SU-DHL-6 (cell line): Measurements from ENCODE around the gene SERINC2.
"Not testable (repeated sequence)": the region's sequence is repeated elsewhere in the genome, so short reads cannot be mapped to it uniquely, and the experiment has no call there.

Source experiments
- H2AFZ ChIP-seq: fragments of 200-600 bp; sonication (generic); 2 replicates; pipeline ENCODE4 v1.6.1; 2014; ENCODE audit warnings: low read depth, mild to moderate bottlenecking, moderate library complexity, mixed read lengths, antibody characterized with exemption, low read length; ENCODE audit not compliant: severe bottlenecking
- H3F3A ChIP-seq: fragments of 200-600 bp; shearing (Covaris generic); 2 replicates; pipeline ENCODE4 v1.6.0; 2016; ENCODE audit warnings: antibody characterized with exemption, mild to moderate bottlenecking; ENCODE audit not compliant: insufficient read depth
- H3K27ac ChIP-seq: fragments of 200-600 bp; sonication (generic); 2 replicates; pipeline ENCODE4 v1.5.1; 2016; ENCODE audit warnings: low read depth, mild to moderate bottlenecking, low read length, moderate library complexity, mixed read lengths
- H3K27me3 ChIP-seq: fragments of 200-600 bp; sonication (generic), shearing (Covaris generic); 2 replicates; pipeline ENCODE4 v1.6.0; 2014; ENCODE audit warnings: mild to moderate bottlenecking, low read length
- H3K36me3 ChIP-seq: fragments of 200-600 bp; sonication (generic); 2 replicates; pipeline ENCODE4 v1.6.1; 2014; ENCODE audit warnings: mild to moderate bottlenecking, low read length, mixed read lengths
- H3K4me2 ChIP-seq: fragments of 300-600, 200-600 bp; shearing (Covaris generic), sonication (generic); 2 replicates; pipeline ENCODE4 v1.6.0; 2014; ENCODE audit warnings: low read length, low read depth, mild to moderate bottlenecking; ENCODE audit not compliant: poor library complexity, severe bottlenecking
- H3K4me3 ChIP-seq: fragments of 200-600 bp; sonication (generic); 2 replicates; pipeline ENCODE4 v1.5.1; 2014; ENCODE audit warnings: antibody characterized with exemption, low read length, mild to moderate bottlenecking, mixed read lengths; ENCODE audit not compliant: insufficient read depth, poor library complexity, severe bottlenecking
- H3K79me2 ChIP-seq: fragments of 200-600 bp; sonication (generic); 2 replicates; pipeline ENCODE4 v1.6.1; 2014; ENCODE audit warnings: mild to moderate bottlenecking, low read length, moderate library complexity; ENCODE audit not compliant: insufficient read depth
- H3K9ac ChIP-seq: fragments of 200-600 bp; sonication (generic); 2 replicates; pipeline ENCODE4 v1.7.0; 2014; ENCODE audit warnings: mild to moderate bottlenecking, low read length
- H3K9me2 ChIP-seq: fragments of 200-600 bp; sonication (generic); replicated peaks from 2 replicates; pipeline ENCODE4 v1.6.1; 2014; ENCODE audit warnings: low read length; ENCODE audit not compliant: insufficient read depth
- H3K9me3 ChIP-seq: fragments of 200-600 bp; sonication (generic); 2 replicates; pipeline ENCODE4 v1.6.1; 2014; ENCODE audit warnings: low read length, mixed read lengths; ENCODE audit not compliant: insufficient read depth
- H4K20me1 ChIP-seq: fragments of 200-600 bp; sonication (generic); 2 replicates; pipeline ENCODE4 v1.6.1; 2014; ENCODE audit warnings: low read depth, mild to moderate bottlenecking, antibody characterized with exemption, low read length, moderate library complexity, mixed read lengths
- CTCF ChIP-seq: fragments of 200-600 bp; sonication (generic); IDR thresholded peaks from one replicate; pipeline ENCODE4 v1.5.1; 2017; ENCODE audit warnings: antibody characterized with exemption, mild to moderate bottlenecking, low read length, moderate library complexity; ENCODE audit not compliant: insufficient read depth, poor library complexity, severe bottlenecking
- EZH2phosphoT487 ChIP-seq: fragments of 200-600 bp; sonication (generic), shearing (Covaris generic); conservative IDR thresholded peaks from 2 replicates; pipeline ENCODE4 v1.6.1; 2018; ENCODE audit warnings: mild to moderate bottlenecking, antibody characterized with exemption, low read length, moderate library complexity, mixed read lengths

SERINC2 gene

GRCh38 chr1:31476891-31477846 lies 64.2 kb downstream of the SERINC2 start:
- no peaks in the 10 kb centered on the region for H3F3A ChIP-seq
- no peaks in the 10 kb centered on the region for H3K79me2 ChIP-seq
- H3K4me2 ChIP-seq = no peak overlapping the region
- H3K9me3 ChIP-seq = no peaks in the 10 kb centered on the region
- no peaks in the 10 kb centered on the region for H3K27me3 ChIP-seq
- H2AFZ ChIP-seq = no peak overlapping the region
- H3K9me2 ChIP-seq = no peaks in the 10 kb centered on the region
- H3K36me3 ChIP-seq = no peaks in the 10 kb centered on the region
- H4K20me1 ChIP-seq = no peaks in the 10 kb centered on the region
- H3K27ac ChIP-seq = no peak overlapping the region
- no peak overlapping the region for H3K9ac ChIP-seq
- TF ChIP-seq EZH2phosphoT487 (no peak), CTCF (no peak)
- no peak overlapping the region for H3K4me3 ChIP-seq

GRCh38 chr1:31478167-31478566 lies 65.2 kb downstream of the SERINC2 start:
- H3K36me3 ChIP-seq = no peaks in the 10 kb centered on the region
- H3K27ac ChIP-seq = no peak overlapping the region
- no peaks in the 10 kb centered on the region for H3K9me3 ChIP-seq
- TF ChIP-seq CTCF = no peak
- TF ChIP-seq EZH2phosphoT487 = no peak
- no peak overlapping the region for H2AFZ ChIP-seq
- no peak overlapping the region for H3K9ac ChIP-seq
- H3K79me2 ChIP-seq = no peaks in the 10 kb centered on the region
- H3K4me3 ChIP-seq = no peak overlapping the region
- H3F3A ChIP-seq = no peaks in the 10 kb centered on the region
- no peaks in the 10 kb centered on the region for H3K27me3 ChIP-seq
- no peaks in the 10 kb centered on the region for H4K20me1 ChIP-seq
- H3K4me2 ChIP-seq = no peak overlapping the region
- no peaks in the 10 kb centered on the region for H3K9me2 ChIP-seq

GRCh38 chr1:31479811-31480210 lies 66.8 kb downstream of the SERINC2 start:
- Histone ChIP-seq H3K4me2 (no peak overlapping the region), H2AFZ (no peak overlapping the region), H3K4me3 (no peak overlapping the region), H3K27ac (no peak overlapping the region), H3F3A (no peaks in the 10 kb centered on the region), H3K9me3 (no peaks in the 10 kb centered on the region), H3K27me3 (no peaks in the 10 kb centered on the region), H3K9ac (no peak overlapping the region), H4K20me1 (no peaks in the 10 kb centered on the region), H3K9me2 (no peaks in the 10 kb centered on the region), H3K36me3 (no peaks in the 10 kb centered on the region), H3K79me2 (no peaks in the 10 kb centered on the region)
- no peak for TF ChIP-seq EZH2phosphoT487
- no peak for TF ChIP-seq CTCF

- H3K79me2 ChIP-seq, H3K27me3 ChIP-seq, H3K9ac ChIP-seq, H3K4me2 ChIP-seq, H3K36me3 ChIP-seq, H3K27ac ChIP-seq, H3K9me3 ChIP-seq, H3K9me2 ChIP-seq, H3K4me3 ChIP-seq, H3F3A ChIP-seq, H4K20me1 ChIP-seq, H2AFZ ChIP-seq: not testable (repeated sequence)
Measured at GRCh38 chr1:31480426-31480825, 67.4 kb downstream of the SERINC2 start.
